Astrocyte (in vitro differentiated cells and primary cell): Measurements from ENCODE around the gene ANKIB1.

Experiments used
- CTCF ChIP-seq: IDR thresholded peaks from 2 replicates; pipeline ENCODE4 v1.5.1; 2011; ENCODE audit warnings: low read depth, mild to moderate bottlenecking, inconsistent platforms, low read length, moderate library complexity; ENCODE audit not compliant: insufficient read depth
- EZH2 ChIP-seq: IDR thresholded peaks from 2 replicates; pipeline ENCODE4 v1.6.1; 2012; ENCODE audit warnings: mild to moderate bottlenecking, low read length, inconsistent platforms; ENCODE audit not compliant: insufficient read depth

DNA sequence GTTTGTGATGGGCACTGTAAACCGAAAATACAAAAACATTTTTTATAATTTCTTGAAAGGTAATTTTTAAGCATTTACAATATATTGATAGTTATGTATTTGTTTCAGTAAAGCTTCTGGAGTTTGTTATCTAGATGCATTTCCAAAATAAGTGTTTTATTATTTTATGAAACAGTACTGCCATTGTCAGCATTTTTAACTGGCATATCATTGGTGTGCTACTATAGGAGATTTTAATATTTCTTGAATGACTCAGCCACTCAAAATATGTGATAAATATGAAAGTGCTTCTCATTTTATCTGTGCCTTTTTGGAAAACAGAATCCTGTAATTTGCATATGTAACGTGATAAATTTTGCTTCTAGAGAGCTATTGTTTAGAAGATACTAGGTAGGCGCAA lies 97.9 kb downstream of the ANKIB1 start:
- TF ChIP-seq CTCF (no peak), EZH2 (no peak)
